HL-60 (cell line): Measurements from ENCODE around the gene SWI5.

ENCODE experiments used
- DNase-seq, 2 experiments: peaks; one replicate each; pipeline ENCODE4 v3.0.0-alpha.2; 2010 to 2020; ENCODE audit warnings: low read depth in 1 of 2, low spot score in 1 of 2
- H3K27ac ChIP-seq: fragments of 250-450 bp; sonication (Bioruptor Pico); replicated peaks from 2 replicates; pipeline ENCODE4 v1.5.1; 2020; ENCODE audit warnings: mild to moderate bottlenecking, moderate library complexity
- H3K27me3 ChIP-seq: fragments of 250-450 bp; sonication (Bioruptor Pico); 2 replicates; pipeline ENCODE4 v1.5.1; 2021; ENCODE audit warnings: mild to moderate bottlenecking, moderate library complexity; ENCODE audit not compliant: insufficient read depth, poor library complexity, severe bottlenecking
- H3K4me3 ChIP-seq: replicated peaks from 2 replicates; pipeline ENCODE4 v1.5.1; 2011; ENCODE audit warnings: mild to moderate bottlenecking, control low read depth, low read length; ENCODE audit not compliant: insufficient read depth
- GABPA ChIP-seq: IDR thresholded peaks from 2 replicates; pipeline ENCODE4 v1.6.1; 2012; ENCODE audit warnings: low read depth
- POLR2AphosphoS5 ChIP-seq: IDR thresholded peaks from 2 replicates; pipeline ENCODE4 v1.6.1; 2012; ENCODE audit warnings: low read depth
- SPI1 ChIP-seq: IDR thresholded peaks from 2 replicates; pipeline ENCODE4 v1.6.1; 2012; ENCODE audit warnings: low read depth, mild to moderate bottlenecking, borderline replicate concordance
- TF ChIP-seq, protein P1 (sequence below): IDR thresholded peaks from 2 replicates; pipeline ENCODE4 v1.6.1; 2012; ENCODE audit warnings: low read depth; ENCODE audit not compliant: insufficient replicate concordance
- TF ChIP-seq, protein P2 (sequence below): IDR thresholded peaks from one replicate; pipeline ENCODE4 v1.5.1; 2011; ENCODE audit warnings: low read length, control low read depth, inconsistent platforms; ENCODE audit not compliant: insufficient read depth

SWI5 gene

DNA sequence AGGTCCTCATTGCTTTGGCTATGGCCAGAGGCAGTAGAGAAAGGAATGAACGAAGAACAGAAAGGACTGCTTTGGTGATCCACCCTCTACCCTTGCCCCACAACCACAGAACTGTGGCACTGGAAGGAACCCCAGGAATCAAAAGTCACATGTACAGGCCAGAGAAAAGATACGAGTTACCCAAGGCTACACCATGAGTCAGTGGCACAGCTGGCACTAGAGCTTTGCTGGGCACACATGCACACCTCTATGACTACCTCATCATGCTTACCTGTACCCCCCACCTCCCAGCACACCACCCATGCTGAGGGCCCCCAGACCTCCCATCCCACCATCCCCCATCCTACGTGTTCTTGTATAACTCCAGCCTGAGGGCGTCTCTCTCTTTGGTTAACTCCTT lies 13.4 kb upstream of the SWI5 start:
- no peak for TF ChIP-seq POLR2AphosphoS5
- TF ChIP-seq, protein P1, sequence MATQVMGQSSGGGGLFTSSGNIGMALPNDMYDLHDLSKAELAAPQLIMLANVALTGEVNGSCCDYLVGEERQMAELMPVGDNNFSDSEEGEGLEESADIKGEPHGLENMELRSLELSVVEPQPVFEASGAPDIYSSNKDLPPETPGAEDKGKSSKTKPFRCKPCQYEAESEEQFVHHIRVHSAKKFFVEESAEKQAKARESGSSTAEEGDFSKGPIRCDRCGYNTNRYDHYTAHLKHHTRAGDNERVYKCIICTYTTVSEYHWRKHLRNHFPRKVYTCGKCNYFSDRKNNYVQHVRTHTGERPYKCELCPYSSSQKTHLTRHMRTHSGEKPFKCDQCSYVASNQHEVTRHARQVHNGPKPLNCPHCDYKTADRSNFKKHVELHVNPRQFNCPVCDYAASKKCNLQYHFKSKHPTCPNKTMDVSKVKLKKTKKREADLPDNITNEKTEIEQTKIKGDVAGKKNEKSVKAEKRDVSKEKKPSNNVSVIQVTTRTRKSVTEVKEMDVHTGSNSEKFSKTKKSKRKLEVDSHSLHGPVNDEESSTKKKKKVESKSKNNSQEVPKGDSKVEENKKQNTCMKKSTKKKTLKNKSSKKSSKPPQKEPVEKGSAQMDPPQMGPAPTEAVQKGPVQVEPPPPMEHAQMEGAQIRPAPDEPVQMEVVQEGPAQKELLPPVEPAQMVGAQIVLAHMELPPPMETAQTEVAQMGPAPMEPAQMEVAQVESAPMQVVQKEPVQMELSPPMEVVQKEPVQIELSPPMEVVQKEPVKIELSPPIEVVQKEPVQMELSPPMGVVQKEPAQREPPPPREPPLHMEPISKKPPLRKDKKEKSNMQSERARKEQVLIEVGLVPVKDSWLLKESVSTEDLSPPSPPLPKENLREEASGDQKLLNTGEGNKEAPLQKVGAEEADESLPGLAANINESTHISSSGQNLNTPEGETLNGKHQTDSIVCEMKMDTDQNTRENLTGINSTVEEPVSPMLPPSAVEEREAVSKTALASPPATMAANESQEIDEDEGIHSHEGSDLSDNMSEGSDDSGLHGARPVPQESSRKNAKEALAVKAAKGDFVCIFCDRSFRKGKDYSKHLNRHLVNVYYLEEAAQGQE, result no peak
- TF ChIP-seq, protein P2, sequence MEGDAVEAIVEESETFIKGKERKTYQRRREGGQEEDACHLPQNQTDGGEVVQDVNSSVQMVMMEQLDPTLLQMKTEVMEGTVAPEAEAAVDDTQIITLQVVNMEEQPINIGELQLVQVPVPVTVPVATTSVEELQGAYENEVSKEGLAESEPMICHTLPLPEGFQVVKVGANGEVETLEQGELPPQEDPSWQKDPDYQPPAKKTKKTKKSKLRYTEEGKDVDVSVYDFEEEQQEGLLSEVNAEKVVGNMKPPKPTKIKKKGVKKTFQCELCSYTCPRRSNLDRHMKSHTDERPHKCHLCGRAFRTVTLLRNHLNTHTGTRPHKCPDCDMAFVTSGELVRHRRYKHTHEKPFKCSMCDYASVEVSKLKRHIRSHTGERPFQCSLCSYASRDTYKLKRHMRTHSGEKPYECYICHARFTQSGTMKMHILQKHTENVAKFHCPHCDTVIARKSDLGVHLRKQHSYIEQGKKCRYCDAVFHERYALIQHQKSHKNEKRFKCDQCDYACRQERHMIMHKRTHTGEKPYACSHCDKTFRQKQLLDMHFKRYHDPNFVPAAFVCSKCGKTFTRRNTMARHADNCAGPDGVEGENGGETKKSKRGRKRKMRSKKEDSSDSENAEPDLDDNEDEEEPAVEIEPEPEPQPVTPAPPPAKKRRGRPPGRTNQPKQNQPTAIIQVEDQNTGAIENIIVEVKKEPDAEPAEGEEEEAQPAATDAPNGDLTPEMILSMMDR, result no peak
- TF ChIP-seq GABPA, result no peak
- TF ChIP-seq SPI1, result no peak
- Histone ChIP-seq H3K4me3 (no peak overlapping the region), H3K27me3 (no peaks in the 10 kb centered on the region), H3K27ac (no peak overlapping the region)
- DNase-seq, result no peak

DNA sequence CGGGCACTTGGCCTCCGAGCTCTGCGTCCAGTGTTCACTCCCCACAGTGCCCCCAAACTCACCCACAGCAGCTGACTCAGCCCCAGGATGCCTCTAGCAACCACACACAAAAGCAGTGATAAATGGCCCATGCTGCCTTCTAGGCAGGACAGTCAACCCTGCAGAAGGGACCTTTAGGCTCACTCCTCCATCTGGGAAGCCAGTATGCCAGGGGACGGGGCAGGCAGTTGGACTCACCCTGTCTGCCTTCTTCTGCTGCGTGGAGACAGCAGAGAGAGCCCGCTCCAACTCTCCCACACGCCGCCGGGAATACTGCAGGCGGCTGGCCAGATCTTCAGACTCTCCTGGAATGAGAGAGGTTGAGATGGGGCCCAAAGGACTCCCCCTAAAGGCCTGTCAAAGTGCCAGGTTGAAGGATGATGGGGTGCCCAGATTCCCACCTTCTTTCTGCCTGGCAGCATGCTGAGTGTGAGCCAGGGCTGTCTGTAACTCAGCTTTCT lies 10.7 kb upstream of the SWI5 start:
- no peak for DNase-seq
- Histone ChIP-seq H3K4me3 (no peak overlapping the region), H3K27ac (no peak overlapping the region), H3K27me3 (no peaks in the 10 kb centered on the region)
- TF ChIP-seq GABPA (no peak), SPI1 (no peak), POLR2AphosphoS5 (no peak)
- TF ChIP-seq, protein P1, result no peak
- TF ChIP-seq, protein P2, result no peak

DNA sequence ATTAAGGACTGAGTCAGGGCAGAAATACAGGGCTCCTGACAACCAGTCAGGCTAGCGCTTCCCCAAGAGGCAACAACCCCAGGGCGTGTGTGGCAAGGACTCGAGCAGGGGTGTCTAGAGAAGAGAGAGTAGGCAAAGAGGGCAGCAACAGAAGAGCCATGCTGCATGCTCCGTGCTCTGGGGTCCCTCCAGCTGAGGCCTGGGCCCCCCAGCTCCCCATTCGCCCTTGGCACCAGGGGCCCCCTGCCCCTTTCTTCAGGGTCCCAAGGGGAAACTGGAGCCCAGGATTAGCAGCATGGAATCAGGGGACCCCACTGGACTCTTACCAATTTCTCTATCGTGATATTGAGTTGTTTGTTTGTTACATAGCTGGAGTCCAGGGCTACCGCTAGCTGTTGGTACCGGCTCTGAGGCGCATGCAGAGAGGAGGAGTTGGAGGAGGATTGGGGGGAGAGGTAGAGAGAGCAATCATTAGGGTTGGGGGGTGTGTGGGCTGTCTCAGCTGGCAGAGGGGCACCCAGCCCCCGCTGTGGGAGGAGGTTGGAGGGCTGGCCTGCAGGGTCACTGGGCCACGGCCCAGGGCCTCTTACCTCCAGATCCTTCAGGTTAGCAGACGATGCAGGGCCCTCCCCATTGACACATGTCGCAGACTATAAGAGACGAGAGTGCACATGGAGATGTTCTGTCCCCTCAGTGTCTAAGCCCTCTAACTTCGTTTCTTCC lies 9.0 kb upstream of the SWI5 start:
- no peaks in the 10 kb centered on the region for H3K27me3 ChIP-seq
- no peak overlapping the region for H3K4me3 ChIP-seq
- H3K27ac ChIP-seq, result no peak overlapping the region
- TF ChIP-seq, protein P1, result no peak
- TF ChIP-seq, protein P2, result no peak
- TF ChIP-seq GABPA, result no peak
- TF ChIP-seq SPI1, result no peak
- TF ChIP-seq POLR2AphosphoS5, result no peak
- no peak for DNase-seq
